Stimulated activated CD8-positive, alpha-beta memory T cell treated with anti-CD3 and anti-CD28 coated beads, Interleukin-7, amount 100 ng/mL, for 24 hours (primary cell): ENCODE measurements around the gene OR6K6.
A peak's percentile ranks its signal among the peaks of the same experiment; 100 is the strongest.

ENCODE experiments used
- DNase-seq: peaks from one replicate; pipeline ENCODE4 v3.0.0-alpha.2; 2020; ENCODE audit warnings: low read depth

OR6K6 gene

GRCh38 chr1:158754420-158754819, at the start of gene OR6K6:
OR6K6 (plus strand) TSS chr1:158754720; CDS start chr1:158754888, 168 bp downstream.
- DNase-seq = no peak

- no peak for DNase-seq
Observed at GRCh38 chr1:158706096-158706495, 48.4 kb upstream of the OR6K6 start.

- DNase-seq = no peak
Observed at GRCh38 chr1:158711098-158711497, 43.4 kb upstream of the OR6K6 start.

GRCh38 chr1:158714754-158715153, 39.8 kb upstream of the OR6K6 start:
- no peak for DNase-seq

- DNase-seq = no peak
Observed at GRCh38 chr1:158716335-158716734, 38.2 kb upstream of the OR6K6 start.

- no peak for DNase-seq
Observed at GRCh38 chr1:158717344-158717743, 37.2 kb upstream of the OR6K6 start.

GRCh38 chr1:158719664-158720063, 34.9 kb upstream of the OR6K6 start:
- no peak for DNase-seq

- DNase-seq = no peak
Observed at GRCh38 chr1:158720620-158721019, 33.9 kb upstream of the OR6K6 start, which contains the start of gene OR6K3. OR6K3 (minus strand) TSS chr1:158720720; CDS start chr1:158718115, 2,605 bp downstream.

- no peak for DNase-seq
Observed at GRCh38 chr1:158724442-158724841, 30.1 kb upstream of the OR6K6 start.

- no peak for DNase-seq
Observed at GRCh38 chr1:158728510-158729225, 25.9 kb upstream of the OR6K6 start.

GRCh38 chr1:158730453-158730852, 24.1 kb upstream of the OR6K6 start:
- no peak for DNase-seq

- DNase-seq = no peak
Observed at GRCh38 chr1:158731707-158732106, 22.8 kb upstream of the OR6K6 start.

GRCh38 chr1:158732524-158732923, 22.0 kb upstream of the OR6K6 start:
- DNase-seq = no peak

- no peak for DNase-seq
Observed at GRCh38 chr1:158735848-158736247, 18.7 kb upstream of the OR6K6 start.

GRCh38 chr1:158752155-158752712, 2.3 kb upstream of the OR6K6 start:
- no peak for DNase-seq

- DNase-seq = no peak
Observed at GRCh38 chr1:158771950-158772866, 17.7 kb downstream of the OR6K6 start, which contains the start of gene OR6N1. OR6N1 (minus strand) TSS chr1:158772195; CDS start chr1:158766682, 5,513 bp downstream.

- DNase-seq = no peak
Observed at GRCh38 chr1:158781104-158781503, 26.6 kb downstream of the OR6K6 start, which contains the start of gene OR6N2. OR6N2 (minus strand) TSS chr1:158781204; CDS start chr1:158777635, 3,569 bp downstream.

- DNase-seq = peak; percentile 11
Observed at GRCh38 chr1:158793604-158794003, 39.1 kb downstream of the OR6K6 start.

- no peak for DNase-seq
Observed at GRCh38 chr1:158794247-158794646, 39.7 kb downstream of the OR6K6 start.

GRCh38 chr1:158798531-158798930, 44.0 kb downstream of the OR6K6 start:
- DNase-seq = no peak

GRCh38 chr1:158799689-158800088, 45.2 kb downstream of the OR6K6 start:
- DNase-seq = no peak

GRCh38 chr1:158800526-158800925, 46.0 kb downstream of the OR6K6 start:
- no peak for DNase-seq
